ENCODE results near the gene PRMT5.
A peak's percentile ranks its signal among the peaks of the same experiment; 100 is the strongest.

PRMT5 gene

DNA sequence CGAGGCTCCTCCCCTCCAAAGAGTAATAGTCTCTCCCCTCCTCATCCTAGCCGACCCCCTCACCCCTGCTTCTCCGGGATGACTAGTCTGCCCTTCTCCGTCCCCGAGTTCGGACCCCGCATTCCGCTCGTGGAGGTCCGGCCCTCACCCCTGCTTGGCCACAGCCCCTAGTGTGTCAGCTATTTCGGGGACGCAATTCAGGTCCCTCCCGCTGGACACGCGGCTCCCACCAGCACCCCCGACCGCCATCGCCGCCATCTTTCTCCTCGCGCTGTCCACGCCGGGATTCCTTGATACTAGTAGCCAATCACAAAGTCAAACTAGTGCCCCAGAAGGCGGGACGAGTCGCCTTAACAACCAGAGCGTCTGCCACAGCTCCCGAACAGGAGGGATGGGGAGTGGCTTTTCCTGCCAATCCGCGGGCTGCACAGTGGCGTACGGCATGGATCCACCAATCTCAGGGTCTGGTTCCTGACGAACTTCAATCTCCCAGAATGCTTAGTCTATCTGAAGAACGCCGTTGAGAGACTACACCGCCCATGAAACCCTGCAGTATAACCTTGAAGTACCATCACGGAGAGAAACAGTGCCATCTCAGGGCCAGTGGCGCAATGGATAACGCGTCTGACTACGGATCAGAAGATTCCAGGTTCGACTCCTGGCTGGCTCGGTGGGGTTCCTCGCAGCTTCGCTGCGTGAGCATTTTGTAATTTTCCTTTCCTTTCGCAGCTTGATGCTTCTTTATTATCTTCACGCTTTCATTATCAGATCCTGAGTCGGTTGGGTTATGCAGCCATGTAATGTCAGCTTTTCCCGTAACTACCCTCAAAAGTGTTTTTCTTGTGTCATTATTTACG is at the start of gene PRMT5:
PRMT5 (minus strand) TSS at position 273 of the 857 bp plus-strand sequence; CDS start at position 258, 15 bp downstream.
- Histone ChIP-seq H3K9ac (ENCODE audit: low read depth in 1 of 2, low read length in 2 of 2) (peak within 1 kb of the TSS; percentile 93 to 95), H3K27me3 (ENCODE audit: control insufficient read depth in 2 of 2, insufficient read depth in 2 of 2, low read length in 2 of 2) (no peaks in the 10 kb centered on the region), H3K9me3 (ENCODE audit: control insufficient read depth in 2 of 2, low read length in 2 of 2) (no peaks in the 10 kb centered on the region), H3K4me3 (ENCODE audit: low read length in 2 of 2) (peak within 1 kb of the TSS; percentile 97 to 98), H3K4me1 (ENCODE audit: control insufficient read depth in 2 of 2, insufficient read depth in 2 of 2, low read length in 2 of 2) (peaks cover 13 to 23% of the 10 kb centered on the region in 2 donors), H3K36me3 (ENCODE audit: control insufficient read depth in 2 of 2, insufficient read depth in 2 of 2, low read length in 2 of 2) (peaks cover 6 to 9% of the 10 kb centered on the region in 2 donors), H3K27ac (ENCODE audit: low read depth in 2 of 2, low read length in 2 of 2) (peak within 1 kb of the TSS; percentile 83 to 89)

DNA sequence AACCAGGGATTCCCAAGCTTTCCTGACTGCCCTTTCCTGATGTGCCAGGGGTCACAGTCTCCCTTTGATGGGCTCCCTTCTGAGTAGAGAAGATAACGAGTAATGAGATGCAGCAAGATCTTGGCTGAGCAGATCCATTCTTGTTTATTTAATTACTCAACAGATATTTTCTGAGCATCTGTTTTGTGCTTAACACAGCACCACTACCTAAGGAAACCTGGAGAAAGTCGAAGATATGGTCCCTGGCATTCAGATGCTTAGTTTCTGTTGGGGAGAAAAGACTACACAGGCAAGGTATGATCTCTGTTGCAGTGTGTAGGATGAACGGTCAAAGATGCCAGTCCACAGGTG is 49.3 kb upstream of the PRMT5 start:
- H3K9ac ChIP-seq (ENCODE audit: low read depth in 1 of 2, low read length in 2 of 2) = no peak overlapping the region
- no peaks in the 10 kb centered on the region for H3K9me3 ChIP-seq (ENCODE audit: control insufficient read depth in 2 of 2, low read length in 2 of 2)
- peak overlapping the region in 1 of 2 donors; percentile 5 for H3K27ac ChIP-seq (ENCODE audit: low read depth in 2 of 2, low read length in 2 of 2)
- no peak overlapping the region for H3K4me3 ChIP-seq (ENCODE audit: low read length in 2 of 2)
- H3K4me1 ChIP-seq (ENCODE audit: control insufficient read depth in 2 of 2, insufficient read depth in 2 of 2, low read length in 2 of 2) = peaks cover 30% of the 10 kb centered on the region in 2 donors
- H3K36me3 ChIP-seq (ENCODE audit: control insufficient read depth in 2 of 2, insufficient read depth in 2 of 2, low read length in 2 of 2) = no peaks in the 10 kb centered on the region
- peaks cover 4 to 5% of the 10 kb centered on the region in 2 donors for H3K27me3 ChIP-seq (ENCODE audit: control insufficient read depth in 2 of 2, insufficient read depth in 2 of 2, low read length in 2 of 2)

DNA sequence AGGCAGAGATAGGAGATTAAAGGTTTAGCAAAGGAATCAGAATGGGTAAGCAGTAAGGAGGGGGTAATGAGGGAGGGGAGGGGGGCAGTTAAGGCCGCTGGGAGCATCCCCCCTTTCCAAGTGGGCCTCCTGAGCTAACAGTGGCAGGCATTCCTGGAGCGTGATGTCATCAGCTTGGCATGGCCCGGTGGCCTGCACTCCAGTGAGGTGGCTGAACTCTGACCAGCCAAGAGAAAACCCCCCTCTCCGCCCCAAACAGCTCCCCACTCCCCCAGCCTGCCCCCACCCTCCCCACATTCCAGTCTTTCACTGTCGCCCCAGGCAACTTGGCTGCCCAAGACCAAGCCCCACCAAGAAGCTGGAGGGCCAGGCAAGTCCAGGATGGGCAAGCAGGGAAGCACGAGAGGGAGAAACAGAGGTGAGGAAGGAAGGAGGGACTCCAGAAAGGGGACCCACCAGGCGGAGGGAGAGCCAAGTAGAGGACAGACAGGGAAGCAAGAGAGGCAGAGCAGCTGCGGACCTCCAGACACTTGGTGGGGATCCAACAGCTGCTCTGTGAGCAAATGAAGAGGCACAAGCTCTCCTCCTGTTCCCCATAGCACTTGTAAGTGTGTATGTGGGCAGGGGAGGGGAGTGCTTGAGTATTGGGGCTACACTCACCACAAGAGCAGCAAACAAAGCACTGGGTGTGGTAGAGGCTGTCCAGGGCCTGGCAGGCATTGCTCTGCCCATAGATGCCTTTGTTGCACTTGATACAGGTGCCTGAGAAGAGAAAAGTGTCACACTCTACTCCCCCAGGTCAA is 48.7 kb upstream of the PRMT5 start:
- Histone ChIP-seq H3K4me1 (ENCODE audit: control insufficient read depth in 2 of 2, insufficient read depth in 2 of 2, low read length in 2 of 2) (peaks cover 25 to 27% of the 10 kb centered on the region in 2 donors), H3K27me3 (ENCODE audit: control insufficient read depth in 2 of 2, insufficient read depth in 2 of 2, low read length in 2 of 2) (peaks cover 4 to 5% of the 10 kb centered on the region in 2 donors), H3K27ac (ENCODE audit: low read depth in 2 of 2, low read length in 2 of 2) (peak overlapping the region; percentile 0 to 24), H3K4me3 (ENCODE audit: low read length in 2 of 2) (no peak overlapping the region), H3K36me3 (ENCODE audit: control insufficient read depth in 2 of 2, insufficient read depth in 2 of 2, low read length in 2 of 2) (no peaks in the 10 kb centered on the region), H3K9ac (ENCODE audit: low read depth in 1 of 2, low read length in 2 of 2) (no peak overlapping the region), H3K9me3 (ENCODE audit: control insufficient read depth in 2 of 2, low read length in 2 of 2) (no peaks in the 10 kb centered on the region)

DNA sequence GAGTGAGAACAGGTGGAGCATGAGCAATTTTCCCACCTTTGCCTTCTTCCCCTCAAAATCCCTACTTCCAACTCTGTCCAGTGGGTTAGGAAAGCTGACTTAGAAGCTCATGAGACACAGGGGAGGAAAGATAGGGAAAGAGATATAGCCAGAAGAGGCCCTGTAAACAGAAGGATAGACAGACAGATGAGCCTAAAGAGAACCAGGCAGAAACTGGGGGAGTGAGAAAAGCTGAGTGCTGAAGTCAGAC is 48.2 kb upstream of the PRMT5 start:
- peak overlapping the region in 1 of 2 donors; percentile 31 for H3K9ac ChIP-seq (ENCODE audit: low read depth in 1 of 2, low read length in 2 of 2)
- H3K4me3 ChIP-seq (ENCODE audit: low read length in 2 of 2) = no peak overlapping the region
- no peaks in the 10 kb centered on the region for H3K36me3 ChIP-seq (ENCODE audit: control insufficient read depth in 2 of 2, insufficient read depth in 2 of 2, low read length in 2 of 2)
- peak overlapping the region; percentile 0 to 24 for H3K27ac ChIP-seq (ENCODE audit: low read depth in 2 of 2, low read length in 2 of 2)
- no peaks in the 10 kb centered on the region for H3K9me3 ChIP-seq (ENCODE audit: control insufficient read depth in 2 of 2, low read length in 2 of 2)
- H3K27me3 ChIP-seq (ENCODE audit: control insufficient read depth in 2 of 2, insufficient read depth in 2 of 2, low read length in 2 of 2) = peaks cover 4 to 5% of the 10 kb centered on the region in 2 donors
- H3K4me1 ChIP-seq (ENCODE audit: control insufficient read depth in 2 of 2, insufficient read depth in 2 of 2, low read length in 2 of 2) = peaks cover 25% of the 10 kb centered on the region in 2 donors

DNA sequence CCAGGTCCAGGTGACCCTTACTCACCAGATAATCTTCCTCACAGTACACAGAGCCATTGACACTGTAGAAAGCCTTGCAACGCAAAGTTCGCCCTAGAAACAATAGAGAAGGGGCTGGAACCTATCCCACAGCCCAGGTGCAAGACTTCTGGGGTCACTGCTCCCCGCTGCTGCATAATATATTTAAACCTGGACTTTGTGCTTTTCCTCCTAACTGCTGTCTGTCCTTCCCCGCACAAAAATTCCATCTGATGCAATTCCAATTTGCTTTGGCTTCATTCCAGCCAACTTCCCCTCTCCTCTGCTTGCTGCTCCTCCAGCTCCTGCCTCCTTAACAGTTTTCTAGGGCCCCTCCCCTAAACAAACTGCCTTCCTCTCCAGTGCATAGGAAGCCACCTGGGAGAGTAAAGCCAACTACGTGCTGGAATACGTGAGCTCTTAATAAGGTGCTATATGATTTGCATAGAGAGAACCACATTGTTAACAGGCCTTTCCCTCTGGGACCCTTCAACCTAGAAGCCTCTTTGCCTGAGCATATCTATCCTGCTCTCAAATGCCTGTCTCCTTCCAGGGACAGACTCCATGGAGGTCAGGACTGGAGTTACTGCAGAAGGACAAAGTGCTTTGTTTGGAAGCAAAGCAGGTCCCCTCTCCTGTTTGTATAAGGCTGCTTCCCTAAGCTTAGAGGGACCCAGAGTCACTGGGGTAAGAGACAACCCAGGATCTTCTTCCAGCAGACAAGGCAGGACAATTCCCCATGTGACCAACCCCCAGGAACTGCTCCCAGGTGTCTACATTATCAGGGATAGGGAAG is 47.7 kb upstream of the PRMT5 start:
- H3K4me1 ChIP-seq (ENCODE audit: control insufficient read depth in 2 of 2, insufficient read depth in 2 of 2, low read length in 2 of 2) = peaks cover 22 to 25% of the 10 kb centered on the region in 2 donors

DNA sequence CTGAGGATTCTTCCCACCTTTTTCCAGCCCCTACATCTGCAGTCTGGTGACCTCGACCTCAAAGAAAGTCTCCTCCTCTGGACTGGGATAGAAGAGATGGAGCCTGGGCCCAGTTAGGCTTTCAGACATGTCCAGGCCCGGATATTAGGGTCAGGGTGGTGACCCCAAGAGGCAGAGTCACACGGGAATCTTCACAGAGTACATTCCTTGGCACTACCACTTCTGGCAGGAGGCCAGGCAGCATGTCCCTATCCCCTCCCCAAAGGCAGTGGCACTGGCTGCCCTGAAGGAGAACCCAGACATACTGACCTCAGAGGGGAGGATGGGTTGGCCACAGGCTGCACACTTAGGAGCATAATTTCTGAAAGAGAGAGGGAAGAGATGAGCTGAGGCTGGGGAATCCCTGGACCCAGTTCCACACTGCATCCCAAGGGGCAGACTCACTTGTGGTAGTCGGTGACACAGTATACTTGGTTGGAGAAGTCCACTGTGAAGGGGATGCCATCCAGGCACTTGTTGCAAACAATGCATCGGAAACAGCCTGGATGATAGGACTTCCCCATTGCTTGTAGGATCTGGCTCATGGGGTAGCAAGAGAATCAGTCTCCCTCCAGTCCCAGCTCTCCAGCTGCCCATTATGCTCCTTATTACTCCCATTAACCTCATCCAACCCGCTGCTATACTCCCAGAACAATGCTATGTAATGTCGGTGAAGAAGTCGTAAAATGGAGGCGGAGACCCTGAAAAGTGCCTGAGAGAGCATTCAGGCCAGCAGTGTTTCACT is 45.5 kb upstream of the PRMT5 start:
- H3K27ac ChIP-seq (ENCODE audit: low read depth in 2 of 2, low read length in 2 of 2) = no peak overlapping the region
- peaks cover 18 to 20% of the 10 kb centered on the region in 2 donors for H3K4me1 ChIP-seq (ENCODE audit: control insufficient read depth in 2 of 2, insufficient read depth in 2 of 2, low read length in 2 of 2)
- no peaks in the 10 kb centered on the region for H3K36me3 ChIP-seq (ENCODE audit: control insufficient read depth in 2 of 2, insufficient read depth in 2 of 2, low read length in 2 of 2)
- H3K9ac ChIP-seq (ENCODE audit: low read depth in 1 of 2, low read length in 2 of 2) = no peak overlapping the region
- no peak overlapping the region for H3K4me3 ChIP-seq (ENCODE audit: low read length in 2 of 2)
- no peaks in the 10 kb centered on the region for H3K27me3 ChIP-seq (ENCODE audit: control insufficient read depth in 2 of 2, insufficient read depth in 2 of 2, low read length in 2 of 2)
- no peaks in the 10 kb centered on the region for H3K9me3 ChIP-seq (ENCODE audit: control insufficient read depth in 2 of 2, low read length in 2 of 2)

More for the DNA sequence above, 47.7 kb upstream of the PRMT5 start:
- Histone ChIP-seq H3K27me3 (ENCODE audit: control insufficient read depth in 2 of 2, insufficient read depth in 2 of 2, low read length in 2 of 2) (peaks cover 4 to 5% of the 10 kb centered on the region in 2 donors), H3K4me3 (ENCODE audit: low read length in 2 of 2) (no peak overlapping the region), H3K9ac (ENCODE audit: low read depth in 1 of 2, low read length in 2 of 2) (peak overlapping the region in 1 of 2 donors; percentile 31), H3K27ac (ENCODE audit: low read depth in 2 of 2, low read length in 2 of 2) (peak overlapping the region in 1 of 2 donors; percentile 24), H3K36me3 (ENCODE audit: control insufficient read depth in 2 of 2, insufficient read depth in 2 of 2, low read length in 2 of 2) (no peaks in the 10 kb centered on the region), H3K9me3 (ENCODE audit: control insufficient read depth in 2 of 2, low read length in 2 of 2) (no peaks in the 10 kb centered on the region)

DNA sequence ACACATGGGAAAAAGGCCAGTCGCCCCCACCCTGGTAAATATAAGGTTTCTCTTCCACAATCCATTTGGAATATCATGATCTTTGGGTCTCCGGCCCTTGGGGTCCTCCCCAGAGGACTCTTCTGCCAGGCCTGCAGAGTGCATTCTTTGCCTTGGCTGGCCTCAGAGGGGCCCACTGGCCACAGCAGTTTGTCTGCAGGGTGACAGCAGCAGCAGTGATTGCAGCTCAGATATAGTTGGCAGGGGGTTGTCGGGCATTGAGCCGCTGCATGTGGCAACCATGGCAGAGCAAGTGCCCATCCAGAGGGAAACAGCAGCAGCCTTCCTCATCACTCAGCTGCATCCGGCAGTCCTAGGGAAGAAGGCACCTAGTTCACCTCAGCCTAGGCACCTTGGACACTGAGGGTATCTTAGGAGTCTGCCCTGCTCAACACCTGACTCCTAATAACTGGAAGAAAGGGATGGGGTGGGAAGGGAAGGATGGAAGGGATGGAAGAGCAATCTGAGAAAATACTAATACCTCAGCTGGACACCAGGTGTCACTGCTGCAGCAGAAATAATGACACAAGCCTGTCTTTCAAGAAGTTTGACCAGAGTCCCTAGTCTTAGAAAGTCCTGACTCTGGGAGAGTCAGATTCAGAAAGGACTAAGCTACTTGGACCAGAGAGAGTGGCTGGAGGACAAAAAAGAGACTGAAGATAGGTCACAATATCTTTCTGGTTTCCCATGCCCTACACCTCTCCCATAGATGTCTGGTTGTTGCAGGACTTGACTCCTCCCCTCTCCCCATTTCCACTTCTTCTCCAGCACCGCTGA is 44.2 kb upstream of the PRMT5 start:
- H3K4me1 ChIP-seq (ENCODE audit: control insufficient read depth in 2 of 2, insufficient read depth in 2 of 2, low read length in 2 of 2) = peaks cover 14 to 18% of the 10 kb centered on the region in 2 donors
- H3K27ac ChIP-seq (ENCODE audit: low read depth in 2 of 2, low read length in 2 of 2) = no peak overlapping the region
- no peak overlapping the region for H3K9ac ChIP-seq (ENCODE audit: low read depth in 1 of 2, low read length in 2 of 2)
- H3K27me3 ChIP-seq (ENCODE audit: control insufficient read depth in 2 of 2, insufficient read depth in 2 of 2, low read length in 2 of 2) = no peaks in the 10 kb centered on the region
- H3K36me3 ChIP-seq (ENCODE audit: control insufficient read depth in 2 of 2, insufficient read depth in 2 of 2, low read length in 2 of 2) = no peaks in the 10 kb centered on the region
- H3K9me3 ChIP-seq (ENCODE audit: control insufficient read depth in 2 of 2, low read length in 2 of 2) = no peaks in the 10 kb centered on the region
- H3K4me3 ChIP-seq (ENCODE audit: low read length in 2 of 2) = no peak overlapping the region

DNA sequence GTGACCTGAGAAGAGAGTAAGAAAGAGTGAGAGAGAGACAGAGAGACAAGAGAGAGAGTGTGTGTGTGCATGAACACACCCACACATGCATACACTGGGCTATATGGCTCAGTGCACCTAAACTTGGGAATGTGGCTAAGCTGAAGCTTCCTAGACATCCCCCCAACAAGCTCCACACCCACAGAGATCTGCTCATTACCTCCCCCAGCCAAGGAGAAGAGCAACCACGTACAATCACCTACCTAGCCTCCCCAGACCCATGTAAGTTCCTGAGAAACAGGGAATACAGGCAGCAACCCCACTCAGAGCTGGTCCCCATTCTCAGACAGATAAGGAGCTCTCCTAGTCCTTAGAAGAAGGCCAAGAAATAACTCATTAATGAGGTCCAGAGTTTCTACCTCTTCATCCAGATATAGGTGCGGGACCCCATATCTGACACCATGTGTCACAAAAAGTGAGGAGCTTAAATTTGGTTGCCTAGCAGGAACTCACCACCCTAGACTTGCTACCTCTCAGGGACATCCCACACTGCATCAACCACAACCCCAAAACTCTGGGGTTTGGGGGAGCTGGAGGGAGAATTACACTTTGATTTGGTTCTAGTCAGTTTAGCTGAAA is 43.2 kb upstream of the PRMT5 start:
- no peaks in the 10 kb centered on the region for H3K36me3 ChIP-seq (ENCODE audit: control insufficient read depth in 2 of 2, insufficient read depth in 2 of 2, low read length in 2 of 2)

More for the DNA sequence above, 43.2 kb upstream of the PRMT5 start:
- H3K4me3 ChIP-seq (ENCODE audit: low read length in 2 of 2) = no peak overlapping the region
- H3K27ac ChIP-seq (ENCODE audit: low read depth in 2 of 2, low read length in 2 of 2) = no peak overlapping the region
- H3K4me1 ChIP-seq (ENCODE audit: control insufficient read depth in 2 of 2, insufficient read depth in 2 of 2, low read length in 2 of 2) = peaks cover 11% of the 10 kb centered on the region in 2 donors
- H3K27me3 ChIP-seq (ENCODE audit: control insufficient read depth in 2 of 2, insufficient read depth in 2 of 2, low read length in 2 of 2) = no peaks in the 10 kb centered on the region
- H3K9ac ChIP-seq (ENCODE audit: low read depth in 1 of 2, low read length in 2 of 2) = no peak overlapping the region
- H3K9me3 ChIP-seq (ENCODE audit: control insufficient read depth in 2 of 2, low read length in 2 of 2) = no peaks in the 10 kb centered on the region

Measured in mucosa of rectum (tissue), 2 donors.